GM12878 (cell line): Measurements from ENCODE around the gene IL3. TPM values are rescaled to one million over a fixed set of nuclear protein-coding genes. Genes with fewer than 3 reads are reported as not detected.
A peak's percentile ranks its signal among the peaks of the same experiment; 100 is the strongest.

ENCODE experiments used
- ATAC-seq: fragments of 200-7000 bp; cut with Tn5 transposase; 3 replicates; pipeline ENCODE4 v1.9.1; 2020; ENCODE audit warnings: mild to moderate bottlenecking, moderate library complexity
- BruUV-seq: library from RNA; stranded (reverse); fragments of 400-500 nt; replicated peaks from 2 replicates; lab custom pipeline; 2021; lab: Mats Ljungman, UMichigan
- CTCF ChIA-PET: fragments of 300-600 bp; sonication (Branson Sonifier 250); formaldehyde crosslinking; extraction: SDS; loops from one replicate; lab custom pipeline; 2021; ENCODE audit warnings: inconsistent platforms; lab: Yijun Ruan, JAX
- POLR2A ChIA-PET: fragments of 350-600 bp; formaldehyde crosslinking; extraction: SDS; loops from one replicate; lab custom pipeline; 2021; ENCODE audit warnings: inconsistent platforms; lab: Charles Lee
- RAD21 ChIA-PET: fragments of 300-600 bp; sonication (Branson Sonifier 250); formaldehyde crosslinking; loops from one replicate; lab custom pipeline; 2023; ENCODE audit warnings: antibody characterized with exemption; ENCODE audit not compliant: unreplicated experiment; lab: Charles Lee
- SMC1A ChIA-PET: fragments of 300-600 bp; sonication (Branson Sonifier 250); formaldehyde crosslinking; loops from one replicate; lab custom pipeline; 2023; ENCODE audit not compliant: unreplicated experiment, uncharacterized antibody; lab: Charles Lee
- DNase-seq: peaks from one replicate; pipeline ENCODE4 v3.0.0-alpha.2; 2011; ENCODE audit warnings: low read depth, low spot score
- FAIRE-seq: peaks from 3 replicates; lab custom pipeline; 2011; peaks lifted over from hg19 to GRCh38; lab: Jason Lieb, UNC
- H2AFZ ChIP-seq: 2 replicates; pipeline ENCODE4 v1.6.0; 2011; ENCODE audit warnings: low read depth, low read length, control low read depth; ENCODE audit not compliant: control insufficient read depth
- H3K27ac ChIP-seq: 2 replicates; pipeline ENCODE4 v1.5.1; 2011; ENCODE audit warnings: control low read depth; ENCODE audit not compliant: control insufficient read depth, insufficient read depth
- H3K27me3 ChIP-seq, 2 experiments: replicated peaks in 1 of 2; 2 replicates each; pipeline versions ENCODE4 v1.6.0 to v1.6.1; 2011; ENCODE audit warnings: low read length in 1 of 2; ENCODE audit not compliant: control insufficient read depth in 2 of 2, insufficient read depth in 2 of 2
- H3K36me3 ChIP-seq, 2 experiments: 2 replicates each; pipeline ENCODE4 v1.5.1; 2011; ENCODE audit warnings: low read length in 1 of 2; ENCODE audit not compliant: control insufficient read depth in 2 of 2, insufficient read depth in 2 of 2
- H3K4me1 ChIP-seq: 2 replicates; pipeline ENCODE4 v1.6.1; 2011; ENCODE audit warnings: mild to moderate bottlenecking, low read length, moderate library complexity, mixed read lengths; ENCODE audit not compliant: control insufficient read depth, insufficient read depth
- H3K4me2 ChIP-seq: 2 replicates; pipeline ENCODE4 v1.6.0; 2011; ENCODE audit warnings: control low read depth; ENCODE audit not compliant: control insufficient read depth, insufficient read depth
- H3K4me3 ChIP-seq: fragments of 200-600 bp; sonication (generic); 2 replicates; pipeline ENCODE4 v1.5.1; 2016
- H3K79me2 ChIP-seq: 2 replicates; pipeline ENCODE4 v1.6.0; 2011; ENCODE audit warnings: low read length; ENCODE audit not compliant: control insufficient read depth, insufficient read depth
- H3K9ac ChIP-seq: 2 replicates; pipeline ENCODE4 v1.8.0; 2011; ENCODE audit warnings: low read length, control low read depth, mixed read lengths; ENCODE audit not compliant: control insufficient read depth, insufficient read depth
- H3K9me3 ChIP-seq: replicated peaks from 3 replicates; pipeline ENCODE4 v1.5.1; 2011; ENCODE audit warnings: mild to moderate bottlenecking, low read length; ENCODE audit not compliant: control insufficient read depth, insufficient read depth
- H4K20me1 ChIP-seq: 2 replicates; pipeline ENCODE4 v1.6.0; 2011; ENCODE audit not compliant: control insufficient read depth, insufficient read depth
- E2F8 ChIP-seq: fragments of 450-650 bp; IDR thresholded peaks from 2 replicates; pipeline ENCODE4 v1.6.1; 2018; ENCODE audit warnings: mild to moderate bottlenecking, low read depth, moderate library complexity; ENCODE audit not compliant: partially characterized antibody
- EED ChIP-seq: sonication (generic); IDR thresholded peaks from 2 replicates; pipeline ENCODE4 v1.6.1; 2016; ENCODE audit warnings: antibody characterized with exemption, low read depth
- GABPA ChIP-seq: IDR thresholded peaks from 2 replicates; pipeline ENCODE4 v1.6.1; 2014; ENCODE audit warnings: antibody characterized with exemption, low read depth, mild to moderate bottlenecking, inconsistent platforms
- IKZF2 ChIP-seq, 2 experiments: fragments of 450-650 bp; IDR thresholded peaks; 2 replicates each; pipeline ENCODE4 v1.6.1; 2017; ENCODE audit warnings: mild to moderate bottlenecking in 2 of 2, moderate library complexity in 2 of 2
- MEF2A ChIP-seq: IDR thresholded peaks from 2 replicates; pipeline ENCODE4 v1.6.1; 2011; ENCODE audit warnings: low read depth, mild to moderate bottlenecking, low read length, moderate library complexity; ENCODE audit not compliant: insufficient read depth
- PAX5 ChIP-seq: IDR thresholded peaks from 2 replicates; pipeline ENCODE4 v1.6.1; 2011; ENCODE audit warnings: low read depth, low read length, borderline replicate concordance
- SRF ChIP-seq, 2 experiments: IDR thresholded peaks; 2 replicates each; pipeline ENCODE4 v1.6.1; 2011; ENCODE audit warnings: low read depth in 2 of 2, low read length in 2 of 2, mild to moderate bottlenecking in 1 of 2, moderate library complexity in 1 of 2
- USF1 ChIP-seq: IDR thresholded peaks from 2 replicates; pipeline ENCODE4 v1.6.1; 2011; ENCODE audit warnings: borderline replicate concordance, low read depth, mild to moderate bottlenecking, moderate library complexity, mixed read lengths, low read length; ENCODE audit not compliant: insufficient read depth; ENCODE audit errors: extremely low read length
- ZBTB11 ChIP-seq: fragments of 450-650 bp; formaldehyde crosslinking; IDR thresholded peaks from 2 replicates; pipeline ENCODE4 v1.5.0; 2022; ENCODE audit warnings: mild to moderate bottlenecking, missing genetic modification characterization
- ZNF274 ChIP-seq: IDR thresholded peaks from one replicate; pipeline ENCODE4 v1.8.0; 2011; ENCODE audit not compliant: insufficient read length, insufficient read depth
- ZNF622 ChIP-seq: fragments of 450-650 bp; IDR thresholded peaks from 2 replicates; pipeline ENCODE4 v1.6.1; 2017; ENCODE audit warnings: mild to moderate bottlenecking, inconsistent platforms
- ZSCAN29 ChIP-seq: fragments of 450-650 bp; IDR thresholded peaks from 2 replicates; pipeline ENCODE4 v1.6.1; 2017; ENCODE audit warnings: mild to moderate bottlenecking, moderate library complexity
- WGBS: methylation state at CpG from one replicate; pipeline ENCODE4 v1.1.6; 2016; ENCODE audit warnings: low lambda C conversion rate; ENCODE audit not compliant: insufficient replicate concordance, insufficient coverage; ENCODE audit errors: missing lambda C conversion rate; 5-methylcytosine and 5-hydroxymethylcytosine counted together
- in situ Hi-C: fragments of 300-500 bp; cut with MboI; formaldehyde crosslinking; loops from 9 replicates; pipeline ENCODE4 v1.14.3; 2018; ENCODE audit warnings: mixed read lengths
- intact Hi-C: fragments of 100-400 bp; cut with micrococcal nuclease; formaldehyde crosslinking; loops from one replicate; pipeline ENCODE4 v1.14.2; 2022; ENCODE audit not compliant: unreplicated experiment
- polyA plus RNA-seq, 11 experiments: library from polyadenylated mRNA; depleted of rRNA in 4 of 11; unstranded in 6 of 11; stranded (reverse) in 5 of 11; fragments of >200 nt; fragmentation: Nextera tagmentation in 4 of 11; fragmentation: Illumina TruSeq in 1 of 11; extraction: Ambion mirVana in 4 of 11; extraction: Trizol in 1 of 11; gene quantifications; 1 replicate in 1 of 11; 2 replicates in 10 of 11; pipeline versions ENCODE4 v1.2.1 to v1.2.3, GENCODE V29; 2011 to 2016; ENCODE audit warnings: inconsistent platforms in 2 of 11, missing spikeins in 2 of 11, low read depth in 1 of 11
- total RNA-seq, 4 experiments: library from RNA; depleted of rRNA in 3 of 4; stranded (reverse); fragments of >200 nt in 3 of 4; fragmentation: Illumina TruSeq in 1 of 4; extraction: Trizol in 1 of 4; gene quantifications; 2 replicates each; pipeline versions ENCODE4 v1.2.1 to v1.2.3, GENCODE V29; 2013 to 2021

The IL3 gene
- total and polyA plus RNA-seq, 10 of the 15 experiments (the other 5 are each of a cell fraction or from before 2014, with no cell fraction given): not detected

- in situ Hi-C loops: no loop called here
- WGBS: 95% methylated on average over 5 of the region's 5 CpGs
Observed at GRCh38 chr5:132013006-132013689, 47.3 kb upstream of the IL3 start.

More at GRCh38 chr5:132013006-132013689, 47.3 kb upstream of the IL3 start:
- Histone ChIP-seq H3K36me3 (no peaks in the 10 kb centered on the region), H3K79me2 (no peaks in the 10 kb centered on the region), H3K27me3 (peaks cover 16 to 29% of the 10 kb centered on the region in 2 experiments), H4K20me1 (no peaks in the 10 kb centered on the region), H3K4me1 (peaks cover 5% of the 10 kb centered on the region), H3K9ac (no peak overlapping the region), H2AFZ (no peak overlapping the region), H3K4me2 (no peak overlapping the region), H3K9me3 (no peaks in the 10 kb centered on the region), H3K27ac (no peak overlapping the region), H3K4me3 (no peak overlapping the region)
- BruUV-seq: no TSS peak
- POLR2A ChIA-PET: interaction anchor here (0.6 kb wide), 1 partner anchor 79 kb away, joined by 3 read pairs; no protein-coding TSS in a partner anchor
- SMC1A ChIA-PET: no interaction called here
- FAIRE-seq (no peak), DNase-seq (no peak), ATAC-seq (peak; percentile 20)
- RAD21 ChIA-PET: no interaction called here
- intact Hi-C loops: no loop called here
- CTCF ChIA-PET: interaction anchor here (1.0 to 2.3 kb wide), 2 partner anchors 48 to 424 kb away, joined by 3 to 6 read pairs; partner anchors contain the start of gene IL3
- no peak for TF ChIP-seq SRF (IDR thresholded peaks at IDR 0.05; ENCODE audit: low read depth in 2 of 2, low read length in 2 of 2)
- no peak for TF ChIP-seq E2F8
- TF ChIP-seq GABPA: no peak
- no peak for TF ChIP-seq IKZF2 (IDR thresholded peaks at IDR 0.05)
- no peak for TF ChIP-seq EED
- no peak for TF ChIP-seq ZSCAN29
- TF ChIP-seq ZNF622: no peak
- no peak for TF ChIP-seq ZNF274
- TF ChIP-seq PAX5: no peak
- no peak for TF ChIP-seq ZBTB11 (CRISPR knock-in tag)
- TF ChIP-seq USF1: no peak
- no peak for TF ChIP-seq MEF2A
